HG03432 (cell line): Measurements from ENCODE around the gene SHTN1.

Experiments
- ATAC-seq: cut with Tn5 transposase; IDR thresholded peaks from one replicate; pipeline ENCODE4 v1.9.1; 2021; ENCODE audit warnings: mild to moderate bottlenecking, moderate library complexity; ENCODE audit not compliant: unreplicated experiment

SHTN1 gene

GRCh38 chr10:116875897-116876296, 129.1 kb downstream of the SHTN1 start:
- ATAC-seq: no peak

- ATAC-seq: no peak
Observed at GRCh38 chr10:116873134-116873533, 131.9 kb downstream of the SHTN1 start.

GRCh38 chr10:116870949-116871348, 134.0 kb downstream of the SHTN1 start:
- ATAC-seq: no peak

- ATAC-seq: no peak
Observed at GRCh38 chr10:116868722-116869121, 136.3 kb downstream of the SHTN1 start.

GRCh38 chr10:116868198-116868676, 136.8 kb downstream of the SHTN1 start:
- no peak for ATAC-seq

GRCh38 chr10:116866987-116867595, 137.9 kb downstream of the SHTN1 start:
- ATAC-seq: no peak

GRCh38 chr10:116866066-116866465, 138.9 kb downstream of the SHTN1 start:
- ATAC-seq: no peak

- ATAC-seq: no peak
Observed at GRCh38 chr10:116864436-116864835, 140.6 kb downstream of the SHTN1 start.

GRCh38 chr10:116861796-116862195, 143.2 kb downstream of the SHTN1 start:
- no peak for ATAC-seq

GRCh38 chr10:116857156-116857555, 147.8 kb downstream of the SHTN1 start:
- no peak for ATAC-seq

- ATAC-seq: no peak
Observed at GRCh38 chr10:116853701-116854100, 151.3 kb downstream of the SHTN1 start.

- no peak for ATAC-seq
Observed at GRCh38 chr10:116853287-116853686, 151.7 kb downstream of the SHTN1 start.

GRCh38 chr10:116852246-116852645, 152.7 kb downstream of the SHTN1 start:
- ATAC-seq: no peak

- ATAC-seq: no peak
Observed at GRCh38 chr10:116850058-116850611, 154.9 kb downstream of the SHTN1 start.

- ATAC-seq: peak; percentile 72
Observed at GRCh38 chr10:116849248-116850057, 155.5 kb downstream of the SHTN1 start, which contains the start of gene ENO4. Gene ENO4, plus strand, starts transcription at chr10:116849499. Its CDS starts 68 bp downstream, at chr10:116849567.

- peak; percentile 17 for ATAC-seq
Observed at GRCh38 chr10:116848944-116849247, 156.1 kb downstream of the SHTN1 start.

GRCh38 chr10:116848032-116848943, 156.7 kb downstream of the SHTN1 start:
- ATAC-seq: peak; percentile 70

- ATAC-seq: no peak
Observed at GRCh38 chr10:116845823-116846222, 159.2 kb downstream of the SHTN1 start.

- no peak for ATAC-seq
Observed at GRCh38 chr10:116840389-116841075, 164.5 kb downstream of the SHTN1 start.

- ATAC-seq: peak; percentile 90
Observed at GRCh38 chr10:116838143-116838725, 166.8 kb downstream of the SHTN1 start.
